GM12891 (cell line): Measurements from ENCODE around the gene SLC35B4. TPM values are rescaled to one million over a fixed set of nuclear protein-coding genes. Genes with fewer than 3 reads are reported as not detected.

Source experiments
- DNase-seq: peaks from one replicate; pipeline ENCODE4 v3.0.0; 2011; ENCODE audit warnings: low spot score; ENCODE audit not compliant: insufficient read length
- FAIRE-seq: peaks from 2 replicates; lab custom pipeline; 2011; peaks lifted over from hg19 to GRCh38; lab: Jason Lieb, UNC
- PAX5 ChIP-seq: IDR thresholded peaks from 2 replicates; pipeline ENCODE4 v1.6.1; 2011; ENCODE audit warnings: low read length, moderate library complexity, mild to moderate bottlenecking; ENCODE audit not compliant: insufficient read depth, severe bottlenecking
- POLR2A ChIP-seq: IDR thresholded peaks from 2 replicates; pipeline ENCODE4 v1.6.1; 2011; ENCODE audit warnings: low read depth, low read length, control low read depth
- POLR2AphosphoS5 ChIP-seq: IDR thresholded peaks from 2 replicates; pipeline ENCODE4 v1.6.1; 2011; ENCODE audit warnings: low read depth, low read length, control low read depth
- POU2F2 ChIP-seq: IDR thresholded peaks from 2 replicates; pipeline ENCODE4 v1.6.1; 2011; ENCODE audit warnings: low read depth, mild to moderate bottlenecking, control low read depth, low read length, moderate library complexity
- SPI1 ChIP-seq: IDR thresholded peaks from 2 replicates; pipeline ENCODE4 v1.6.1; 2011; ENCODE audit warnings: low read depth, low read length, control low read depth
- TAF1 ChIP-seq: IDR thresholded peaks from 2 replicates; pipeline ENCODE4 v1.6.1; 2011; ENCODE audit warnings: low read depth, low read length, control low read depth
- polyA plus RNA-seq: library from polyadenylated mRNA; unstranded; fragments of >200 nt; gene quantifications from one replicate; pipeline ENCODE4 v1.2.1, GENCODE V29; 2012; ENCODE audit warnings: low read depth, missing spikeins, inconsistent platforms; ENCODE audit not compliant: missing spikeins

SLC35B4 gene, protein sequence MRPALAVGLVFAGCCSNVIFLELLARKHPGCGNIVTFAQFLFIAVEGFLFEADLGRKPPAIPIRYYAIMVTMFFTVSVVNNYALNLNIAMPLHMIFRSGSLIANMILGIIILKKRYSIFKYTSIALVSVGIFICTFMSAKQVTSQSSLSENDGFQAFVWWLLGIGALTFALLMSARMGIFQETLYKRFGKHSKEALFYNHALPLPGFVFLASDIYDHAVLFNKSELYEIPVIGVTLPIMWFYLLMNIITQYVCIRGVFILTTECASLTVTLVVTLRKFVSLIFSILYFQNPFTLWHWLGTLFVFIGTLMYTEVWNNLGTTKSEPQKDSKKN
- 5.1 TPM for polyA plus RNA-seq

GRCh38 chr7:134316539-134317344, at the start of gene SLC35B4:
Gene SLC35B4 (minus strand): TSS chr7:134316930. CDS start chr7:134316751, 179 bp downstream.
- peak; percentile 99 for FAIRE-seq
- DNase-seq = peak; percentile 91
- TF ChIP-seq TAF1 (peak; percentile 25), PAX5 (no peak), POU2F2 (0 out of 2 replicates have a peak, but pooled peaks have one; percentile 29), POLR2A (peak; percentile 39), POLR2AphosphoS5 (peak; percentile 41; the same call in 1 of the 2 replicates), SPI1 (peak; percentile 30; the same call in 1 of the 2 replicates)

DNA sequence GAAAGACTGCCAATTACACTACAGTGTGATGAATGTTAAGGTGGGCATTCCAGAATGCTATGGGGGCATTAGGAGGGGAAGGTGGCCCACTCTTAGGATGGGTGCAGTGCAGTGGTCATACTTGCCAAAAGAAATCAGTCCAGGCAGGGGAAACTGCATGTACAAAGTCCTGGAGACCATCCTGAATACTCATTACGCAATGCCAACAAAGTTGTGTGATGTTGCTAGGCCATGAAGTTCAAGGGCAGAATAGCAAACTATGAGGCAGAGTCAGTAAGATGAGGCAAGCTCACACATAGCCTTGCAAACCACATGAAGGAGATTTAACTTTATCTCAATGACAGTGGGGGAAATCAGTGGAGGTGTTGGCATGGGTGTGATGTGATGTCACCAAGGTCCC, 49.8 kb upstream of the SLC35B4 start:
- no peak for TF ChIP-seq POU2F2
- no peak for TF ChIP-seq POLR2AphosphoS5
- TF ChIP-seq TAF1 = no peak
- no peak for TF ChIP-seq PAX5
- no peak for TF ChIP-seq POLR2A
- no peak for TF ChIP-seq SPI1
- DNase-seq = no peak
- no peak for FAIRE-seq

- DNase-seq = no peak
- TF ChIP-seq SPI1 (no peak), POLR2A (no peak), PAX5 (no peak), TAF1 (no peak), POLR2AphosphoS5 (no peak), POU2F2 (no peak)
- FAIRE-seq = no peak
These were observed 48.8 kb upstream of the SLC35B4 start for GRCh38 chr7:134365341-134366054.

DNA sequence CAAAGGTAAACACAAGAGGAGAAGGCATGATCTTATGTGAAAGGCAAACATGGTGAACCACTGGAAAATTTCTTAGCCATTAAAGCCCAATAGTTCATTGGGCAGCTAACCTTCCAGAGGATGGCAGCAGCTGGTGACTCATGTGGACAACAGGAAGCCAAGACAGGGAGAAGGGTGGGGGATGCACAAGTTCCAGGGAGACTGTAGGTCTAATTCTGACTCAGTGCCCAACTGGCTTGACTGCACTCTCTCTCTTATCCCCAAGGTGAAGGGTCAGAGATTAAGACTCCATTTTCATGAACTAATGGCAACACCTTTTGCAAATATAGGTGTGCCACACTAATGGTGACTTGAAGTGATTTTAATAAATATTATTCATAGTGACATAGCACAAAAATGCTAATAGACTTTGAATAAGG, 47.9 kb upstream of the SLC35B4 start:
- FAIRE-seq (no peak), DNase-seq (no peak)
- no peak for TF ChIP-seq TAF1
- TF ChIP-seq SPI1 = no peak
- TF ChIP-seq PAX5 = no peak
- TF ChIP-seq POU2F2 = no peak
- TF ChIP-seq POLR2A = no peak
- no peak for TF ChIP-seq POLR2AphosphoS5

DNA sequence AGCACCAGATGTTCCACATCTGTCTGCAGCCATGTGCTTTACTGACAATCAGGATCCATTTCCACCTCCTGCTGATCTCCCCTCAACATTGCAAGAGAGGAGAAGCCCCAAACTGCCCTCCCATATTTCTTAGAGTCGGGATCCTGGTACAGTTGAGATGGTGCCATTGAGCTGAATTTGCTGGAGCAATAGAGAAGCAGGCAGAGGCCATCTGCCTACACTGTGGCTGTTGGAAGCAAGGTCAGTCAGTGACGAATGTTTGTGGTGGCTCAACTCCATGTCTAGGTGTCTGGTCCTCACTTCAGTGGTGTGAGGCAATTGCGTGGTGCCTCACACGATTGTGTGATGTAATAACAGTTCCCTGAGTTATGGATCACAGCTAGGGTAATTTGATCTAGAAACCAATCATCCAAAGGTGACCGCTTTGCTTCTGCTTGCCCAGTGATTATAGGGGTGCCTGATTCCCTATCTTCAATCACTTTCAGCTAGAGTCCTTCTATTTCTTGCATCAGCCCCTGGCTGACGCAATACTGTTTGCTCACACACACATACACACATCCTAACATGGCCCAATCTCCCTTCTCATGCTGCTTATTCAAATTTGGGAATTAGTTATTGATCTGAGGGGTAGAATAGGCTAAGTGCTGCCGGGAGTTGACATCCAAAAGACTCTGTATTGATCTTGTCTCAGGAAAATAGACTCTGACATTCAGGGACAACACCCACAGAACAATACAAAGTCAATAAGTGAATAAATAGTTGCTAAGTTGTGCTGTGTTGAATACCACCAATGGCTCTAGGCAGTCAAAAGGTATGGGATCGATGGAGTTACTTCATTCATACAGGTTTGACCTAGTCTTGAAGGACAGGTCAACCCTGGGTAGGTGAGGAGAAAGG, 46.1 kb upstream of the SLC35B4 start:
- TF ChIP-seq SPI1 = no peak
- TF ChIP-seq TAF1 = no peak
- DNase-seq = no peak
- no peak for FAIRE-seq

GRCh38 chr7:134359787-134360432, 43.2 kb upstream of the SLC35B4 start:
- FAIRE-seq = no peak
- DNase-seq = no peak
- no peak for TF ChIP-seq POLR2AphosphoS5
- no peak for TF ChIP-seq POU2F2
- no peak for TF ChIP-seq POLR2A
- TF ChIP-seq SPI1 = no peak
- no peak for TF ChIP-seq PAX5
- TF ChIP-seq TAF1 = no peak

DNA sequence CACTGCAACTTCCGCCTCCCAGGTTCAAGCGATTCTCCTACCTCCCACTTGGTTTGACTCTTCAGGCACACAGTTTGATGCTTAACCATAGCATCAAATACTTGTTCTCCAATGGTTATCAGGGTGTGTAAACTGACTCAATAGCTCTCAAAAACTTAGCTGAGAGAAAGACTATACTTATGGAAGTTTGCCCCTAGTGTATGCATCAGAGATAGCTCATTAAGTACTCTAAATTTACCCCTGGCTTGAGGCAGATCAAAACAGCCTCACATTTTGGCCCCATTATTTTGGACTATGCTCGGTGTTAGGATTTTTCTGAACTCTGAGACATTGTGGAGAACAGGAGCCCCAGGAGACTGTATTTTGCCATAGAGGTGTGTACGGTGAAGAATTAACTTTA, 40.8 kb upstream of the SLC35B4 start:
- DNase-seq = no peak
- no peak for FAIRE-seq
- TF ChIP-seq SPI1 (no peak), POLR2AphosphoS5 (no peak), PAX5 (no peak), POU2F2 (no peak), POLR2A (no peak), TAF1 (no peak)
